MM.1S (cell line): ENCODE data around the gene NOX5.

ENCODE experiments used
- EZH2phosphoT487 ChIP-seq: fragments of 300-600 bp; sonication (generic); IDR thresholded peaks from 2 replicates; pipeline ENCODE4 v1.6.1; 2018; ENCODE audit warnings: antibody characterized with exemption, low read length
- TF ChIP-seq, protein P1 (sequence below): fragments of 300-600 bp; sonication (generic); IDR thresholded peaks from 2 replicates; pipeline ENCODE4 v1.5.1; 2016; ENCODE audit warnings: antibody characterized with exemption, low read length, mixed read lengths

DNA sequence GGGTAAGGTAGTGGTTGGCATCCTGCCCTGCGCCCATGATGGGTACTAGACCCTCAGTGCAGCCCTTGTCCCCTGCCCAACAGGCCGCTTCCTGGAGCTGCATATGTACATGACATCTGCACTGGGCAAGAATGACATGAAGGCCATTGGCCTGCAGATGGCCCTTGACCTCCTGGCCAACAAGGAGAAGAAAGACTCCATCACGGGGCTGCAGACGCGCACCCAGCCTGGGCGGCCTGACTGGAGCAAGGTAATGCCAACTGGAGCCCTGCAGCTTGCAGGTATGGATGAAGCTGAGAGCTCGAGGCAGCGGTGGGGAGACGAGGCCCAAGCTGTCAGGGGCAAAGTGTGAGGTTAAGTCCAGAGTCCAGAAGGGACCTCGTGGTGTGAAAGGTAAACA, 40.8 kb downstream of the NOX5 start:
- TF ChIP-seq, protein P1, sequence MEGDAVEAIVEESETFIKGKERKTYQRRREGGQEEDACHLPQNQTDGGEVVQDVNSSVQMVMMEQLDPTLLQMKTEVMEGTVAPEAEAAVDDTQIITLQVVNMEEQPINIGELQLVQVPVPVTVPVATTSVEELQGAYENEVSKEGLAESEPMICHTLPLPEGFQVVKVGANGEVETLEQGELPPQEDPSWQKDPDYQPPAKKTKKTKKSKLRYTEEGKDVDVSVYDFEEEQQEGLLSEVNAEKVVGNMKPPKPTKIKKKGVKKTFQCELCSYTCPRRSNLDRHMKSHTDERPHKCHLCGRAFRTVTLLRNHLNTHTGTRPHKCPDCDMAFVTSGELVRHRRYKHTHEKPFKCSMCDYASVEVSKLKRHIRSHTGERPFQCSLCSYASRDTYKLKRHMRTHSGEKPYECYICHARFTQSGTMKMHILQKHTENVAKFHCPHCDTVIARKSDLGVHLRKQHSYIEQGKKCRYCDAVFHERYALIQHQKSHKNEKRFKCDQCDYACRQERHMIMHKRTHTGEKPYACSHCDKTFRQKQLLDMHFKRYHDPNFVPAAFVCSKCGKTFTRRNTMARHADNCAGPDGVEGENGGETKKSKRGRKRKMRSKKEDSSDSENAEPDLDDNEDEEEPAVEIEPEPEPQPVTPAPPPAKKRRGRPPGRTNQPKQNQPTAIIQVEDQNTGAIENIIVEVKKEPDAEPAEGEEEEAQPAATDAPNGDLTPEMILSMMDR = no peak
- TF ChIP-seq EZH2phosphoT487 = no peak
